ENCODE results near the gene TIMM50. TPM values are rescaled to one million over a fixed set of nuclear protein-coding genes. Genes with fewer than 3 reads are reported as not detected.

The TIMM50 gene
- total and polyA plus RNA-seq, 2 of the 8 experiments (the other 6 are each of a cell fraction or from before 2014, with no cell fraction given), result 155 to 187 TPM

- TF ChIP-seq CHD7 (IDR thresholded peaks at IDR 0.05; ENCODE audit: insufficient replicate concordance, low read length) (no peak), SIX5 (IDR thresholded peaks at IDR 0.05; ENCODE audit: low read depth, low read length) (no peak), SP2 (IDR thresholded peaks at IDR 0.05; ENCODE audit: low read length) (no peak), NRF1 (IDR thresholded peaks at IDR 0.05; ENCODE audit: low read depth, low read length) (no peak), POU5F1 (IDR thresholded peaks at IDR 0.05; ENCODE audit: low read depth, low read length) (no peak), BRCA1 (IDR thresholded peaks at IDR 0.05; ENCODE audit: low read depth, low read length) (no peak), JUND (IDR thresholded peaks at IDR 0.05; ENCODE audit: low read length) (no peak), CTBP2 (IDR thresholded peaks at IDR 0.05; ENCODE audit: borderline replicate concordance, insufficient read depth, insufficient read length, low read length) (no peak), SRF (IDR thresholded peaks at IDR 0.05; ENCODE audit: low read depth, low read length) (no peak), TAF1 (IDR thresholded peaks at IDR 0.05; ENCODE audit: low read depth, low read length) (no peak), CEBPB (IDR thresholded peaks at IDR 0.05; ENCODE audit: low read depth, low read length) (no peak), CBX5 (IDR thresholded peaks at IDR 0.05; ENCODE audit: low read depth, low read length) (no peak)
Measured at GRCh38 chr19:39436350-39436716, 44.3 kb upstream of the TIMM50 start (continued).

Data from H1 (cell line).